GM12872 (cell line): Measurements from ENCODE around the gene PPP3R2.

Source experiments
- CTCF ChIP-seq: IDR thresholded peaks from 3 replicates; pipeline ENCODE4 v1.5.1; 2011; ENCODE audit warnings: low read depth, mild to moderate bottlenecking, low read length, moderate library complexity; ENCODE audit not compliant: insufficient read depth

The PPP3R2 gene

DNA sequence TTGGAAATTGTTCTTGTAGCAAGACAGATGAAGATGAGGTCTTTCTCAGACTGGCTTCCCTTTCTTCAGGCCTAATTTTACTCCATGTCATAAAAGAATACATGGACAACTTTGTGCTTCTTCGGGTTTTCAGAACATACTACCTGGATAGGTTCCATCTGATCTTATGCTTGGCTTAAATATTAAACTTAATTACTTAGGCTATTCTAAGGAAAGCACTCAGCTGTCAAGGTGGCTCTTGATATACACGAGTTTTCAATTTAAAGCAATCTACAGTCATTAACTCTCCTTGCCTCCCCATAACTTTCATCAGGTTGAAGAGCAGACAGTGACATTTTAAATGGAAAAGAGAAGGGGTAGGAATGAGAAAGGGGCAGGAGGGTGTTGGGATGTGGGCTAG lies 9.5 kb upstream of the PPP3R2 start:
- no peak for TF ChIP-seq CTCF

DNA sequence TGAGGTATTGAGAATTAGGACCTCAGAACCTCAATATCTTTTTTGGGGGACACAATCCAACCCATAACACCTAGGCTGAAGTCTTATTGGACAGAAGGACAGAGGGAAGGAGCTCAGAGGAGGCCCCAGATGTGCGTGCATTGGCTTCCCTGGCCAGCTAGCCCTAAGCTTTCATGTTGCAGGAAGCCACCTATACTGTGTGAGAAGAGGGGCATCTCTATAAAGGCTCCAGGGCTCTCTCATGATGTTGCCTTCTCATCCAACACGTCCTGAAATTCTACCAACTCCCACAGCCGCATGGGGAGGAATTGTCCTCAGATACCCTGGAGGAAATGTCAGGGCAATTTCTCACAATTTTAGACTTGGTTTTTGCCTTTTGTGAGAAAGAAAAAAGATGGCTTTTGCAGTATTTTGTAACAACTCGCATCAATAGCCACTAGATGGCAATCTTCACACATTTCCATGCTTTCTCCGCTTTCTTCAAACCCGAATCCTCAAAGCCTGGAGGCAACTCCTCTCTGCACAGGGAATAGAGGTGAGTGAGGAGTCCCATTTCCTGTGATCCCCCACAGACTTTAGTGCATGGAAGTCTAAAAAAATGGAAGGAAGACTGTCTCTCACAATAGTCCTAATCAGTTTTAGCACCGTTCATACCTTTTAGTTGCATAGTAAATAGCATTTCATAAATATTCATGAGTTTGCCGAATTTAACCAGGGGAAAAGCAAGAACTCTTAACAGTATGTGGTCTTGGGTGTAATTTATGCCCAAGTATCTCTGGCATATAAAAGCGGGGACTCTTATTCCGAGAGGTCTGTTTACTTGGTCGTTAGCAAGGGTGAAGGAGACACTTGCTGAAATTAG lies 7.4 kb upstream of the PPP3R2 start:
- peak; percentile 68 for TF ChIP-seq CTCF

- TF ChIP-seq CTCF: no peak
Measured at GRCh38 chr9:101593345-101593744, 1.4 kb downstream of the PPP3R2 start.

DNA sequence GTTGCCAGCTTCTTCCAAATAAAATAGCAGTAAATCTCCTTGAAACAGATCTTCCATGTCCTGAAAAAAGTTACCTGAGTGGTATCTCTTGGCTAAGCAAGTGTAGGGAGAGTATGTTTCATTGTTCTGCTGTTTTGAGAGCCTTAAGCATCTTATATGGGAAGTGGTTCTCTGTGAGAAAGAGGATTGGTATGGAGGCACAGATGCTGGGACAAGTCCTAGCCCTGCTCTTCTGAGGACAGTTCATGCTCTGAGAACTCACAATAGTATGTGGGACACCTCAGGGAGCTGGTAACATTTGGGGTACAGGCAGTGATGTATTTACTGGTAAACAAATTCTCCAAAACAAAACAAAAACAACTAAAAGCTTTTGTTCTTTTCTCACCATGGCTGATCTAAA lies 2.0 kb downstream of the PPP3R2 start:
- no peak for TF ChIP-seq CTCF

- no peak for TF ChIP-seq CTCF
Measured at GRCh38 chr9:101591787-101592446, 2.9 kb downstream of the PPP3R2 start.

DNA sequence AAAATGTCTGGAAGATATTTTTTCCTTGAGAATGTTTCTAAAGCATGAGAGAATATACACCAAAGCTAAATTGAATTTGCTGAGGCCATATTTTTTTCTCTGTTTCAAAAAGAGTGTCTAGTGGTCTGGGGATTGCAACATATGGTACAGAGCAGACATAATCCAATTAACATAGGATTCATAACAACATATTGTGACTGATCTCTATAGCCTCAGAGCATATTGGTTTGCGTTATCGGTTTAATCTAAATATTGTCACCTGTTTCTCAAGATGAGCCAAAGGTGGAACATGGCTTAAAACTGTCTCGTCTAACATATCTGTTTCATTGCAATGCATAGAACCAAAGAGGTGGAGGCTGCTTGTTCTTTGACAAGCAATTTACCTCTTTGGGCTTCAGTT lies 3.9 kb downstream of the PPP3R2 start:
- no peak for TF ChIP-seq CTCF

GRCh38 chr9:101587332-101588043 lies 7.3 kb downstream of the PPP3R2 start:
- TF ChIP-seq CTCF: no peak
